Inferior parietal cortex (tissue), 1 donor: ENCODE data around the gene TMEM121.

Source experiments
- DNase-seq: peaks from one replicate; pipeline ENCODE4 v3.0.0-alpha.2; 2016; ENCODE audit errors: extremely low spot score

The TMEM121 gene

DNA sequence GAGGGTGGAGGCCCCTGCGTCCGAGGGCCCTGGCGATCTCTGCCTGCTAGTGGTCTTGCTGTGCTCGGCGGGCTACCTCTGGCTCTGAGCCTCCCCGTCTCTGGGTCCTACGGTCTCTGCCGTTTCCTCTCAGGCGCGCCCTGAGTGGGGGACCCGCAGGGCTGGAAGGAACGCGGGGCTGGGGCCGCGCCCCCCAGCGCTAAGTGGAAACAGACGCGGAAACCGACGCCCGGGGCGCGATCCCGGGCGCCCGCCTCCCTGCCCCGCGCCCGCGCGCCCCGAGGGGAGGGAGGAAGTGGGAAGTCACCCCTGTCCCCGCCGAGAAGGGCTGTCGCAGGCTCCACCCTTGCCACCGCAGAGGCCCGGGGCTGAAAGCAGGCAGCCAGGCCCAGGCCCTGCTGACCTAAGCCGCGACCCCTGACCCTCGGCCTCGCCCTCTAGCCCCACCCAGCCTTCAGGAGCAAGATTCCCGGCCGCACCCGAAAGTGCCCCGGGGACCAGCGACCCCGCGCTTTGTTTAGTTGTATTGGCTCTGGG is 38.9 kb upstream of the TMEM121 start:
- DNase-seq: no peak

DNA sequence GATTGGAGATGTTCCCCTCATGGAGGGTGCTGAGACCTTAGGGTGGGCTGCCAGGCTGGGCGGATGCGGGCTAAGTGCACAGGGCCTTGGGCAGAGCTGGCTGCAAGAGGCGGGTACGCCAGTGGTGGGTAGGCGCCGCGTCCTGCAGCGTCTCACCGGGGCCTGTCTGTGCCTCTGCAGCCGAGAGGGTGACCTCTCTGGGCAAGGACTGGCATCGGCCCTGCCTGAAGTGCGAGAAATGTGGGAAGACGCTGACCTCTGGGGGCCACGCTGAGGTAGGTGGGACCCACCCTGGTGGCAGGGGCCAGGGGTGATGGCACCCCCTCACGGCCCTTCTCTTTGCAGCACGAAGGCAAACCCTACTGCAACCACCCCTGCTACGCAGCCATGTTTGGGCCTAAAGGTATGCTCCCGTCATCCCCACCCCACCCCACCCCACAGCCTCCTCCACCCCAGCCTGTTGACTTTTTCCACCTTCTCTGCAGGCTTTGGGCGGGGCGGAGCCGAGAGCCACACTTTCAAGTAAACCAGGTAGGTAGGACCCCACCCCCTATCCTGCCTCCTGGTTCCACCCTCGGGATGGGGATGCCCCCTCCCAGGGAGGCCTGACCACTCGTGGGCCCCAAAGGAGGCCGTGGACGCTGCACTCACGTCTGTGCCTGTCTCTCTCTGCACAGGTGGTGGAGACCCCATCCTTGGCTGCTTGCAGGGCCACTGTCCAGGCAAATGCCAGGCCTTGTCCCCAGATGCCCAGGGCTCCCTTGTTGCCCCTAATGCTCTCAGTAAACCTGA is 38.2 kb upstream of the TMEM121 start:
- DNase-seq: no peak

DNA sequence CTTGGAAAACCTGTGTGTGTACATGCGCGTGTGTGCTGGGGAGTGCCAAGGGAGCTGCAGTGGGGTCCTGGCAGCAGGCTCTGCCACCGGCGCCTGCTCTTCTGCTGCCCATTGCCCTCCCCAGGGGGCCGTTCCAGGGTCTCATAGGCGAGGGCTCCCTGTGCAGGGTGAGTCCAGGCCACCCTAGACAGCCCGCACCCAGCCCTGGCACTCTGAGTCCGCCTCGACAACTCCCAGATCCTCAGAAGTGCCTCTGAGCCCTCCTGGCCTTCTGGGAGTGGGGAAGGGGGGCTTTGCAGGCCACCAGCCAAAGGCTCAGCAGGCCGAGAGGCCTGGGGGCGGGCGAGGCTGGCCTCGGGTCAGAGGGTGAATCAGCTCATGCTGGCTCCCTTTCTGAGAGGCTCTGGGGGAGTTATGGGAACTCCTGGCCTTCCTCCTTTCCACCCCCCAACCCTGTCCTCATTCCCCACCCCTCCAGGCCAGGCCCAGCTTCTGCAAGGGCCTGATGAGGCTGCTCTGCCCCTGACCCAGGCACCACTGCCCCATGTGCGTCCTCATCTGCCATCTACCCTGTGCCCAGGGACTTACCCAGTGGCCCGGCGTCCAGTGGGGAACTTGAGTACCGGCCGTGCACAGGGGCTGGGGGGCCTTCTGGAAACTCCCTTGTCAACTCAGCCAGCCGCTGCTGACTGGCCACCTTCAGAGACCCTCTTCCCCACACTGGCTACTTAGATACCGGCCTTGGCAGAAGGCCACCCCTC is 37.4 kb upstream of the TMEM121 start:
- DNase-seq: no peak

DNA sequence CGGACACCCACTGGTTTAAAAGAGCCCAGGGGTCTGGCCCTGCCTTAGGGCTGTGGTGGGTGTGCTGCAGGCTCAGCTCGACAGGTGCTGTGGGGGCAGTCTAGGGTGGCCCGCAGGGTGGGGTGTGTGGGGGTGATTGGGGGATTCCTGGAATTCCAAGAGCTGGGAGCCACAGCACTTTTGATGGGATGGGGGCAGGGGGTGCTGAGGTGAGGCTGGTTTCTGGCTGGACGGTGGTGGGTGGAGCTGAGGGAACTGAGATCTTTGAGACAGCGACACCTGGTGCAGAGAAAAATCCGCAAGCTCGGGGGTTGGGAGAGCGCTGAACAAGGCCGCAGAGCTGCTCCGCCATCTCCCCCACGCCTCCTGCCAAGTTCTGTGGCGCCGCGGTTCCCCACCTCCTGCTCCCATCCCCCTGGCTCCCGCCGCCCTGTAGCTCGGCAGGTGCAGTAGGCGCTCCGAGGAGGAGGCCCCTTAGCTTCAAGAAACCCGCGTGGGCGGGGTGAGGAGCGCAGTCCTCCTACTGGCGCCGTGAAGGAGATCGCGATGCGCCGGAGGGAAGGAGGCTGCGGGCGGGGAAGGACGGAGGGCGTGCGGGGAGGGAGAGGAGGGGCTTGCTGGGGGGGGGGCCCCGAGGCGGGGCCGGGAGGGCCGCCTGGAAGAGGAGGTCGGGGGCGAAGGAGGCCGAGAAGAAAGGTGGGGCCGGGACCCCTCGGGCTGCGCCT is 36.7 kb upstream of the TMEM121 start:
- peak; percentile 78 for DNase-seq

DNA sequence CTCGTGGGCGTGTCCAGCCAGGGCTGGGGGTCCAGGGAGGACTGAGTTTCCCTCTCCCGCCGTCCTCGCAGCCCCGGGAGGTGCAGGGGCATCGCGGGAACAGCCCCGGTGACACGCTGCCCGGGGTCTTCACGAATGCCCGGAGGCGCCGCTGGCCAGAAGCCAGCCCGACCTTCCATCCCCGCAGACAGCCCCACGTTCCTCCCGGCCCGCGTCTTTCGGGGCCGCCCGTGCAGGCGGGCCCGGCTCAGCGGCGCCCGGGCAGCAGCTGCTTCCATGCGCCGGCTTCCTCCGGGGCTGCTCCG is 36.2 kb upstream of the TMEM121 start:
- no peak for DNase-seq

DNA sequence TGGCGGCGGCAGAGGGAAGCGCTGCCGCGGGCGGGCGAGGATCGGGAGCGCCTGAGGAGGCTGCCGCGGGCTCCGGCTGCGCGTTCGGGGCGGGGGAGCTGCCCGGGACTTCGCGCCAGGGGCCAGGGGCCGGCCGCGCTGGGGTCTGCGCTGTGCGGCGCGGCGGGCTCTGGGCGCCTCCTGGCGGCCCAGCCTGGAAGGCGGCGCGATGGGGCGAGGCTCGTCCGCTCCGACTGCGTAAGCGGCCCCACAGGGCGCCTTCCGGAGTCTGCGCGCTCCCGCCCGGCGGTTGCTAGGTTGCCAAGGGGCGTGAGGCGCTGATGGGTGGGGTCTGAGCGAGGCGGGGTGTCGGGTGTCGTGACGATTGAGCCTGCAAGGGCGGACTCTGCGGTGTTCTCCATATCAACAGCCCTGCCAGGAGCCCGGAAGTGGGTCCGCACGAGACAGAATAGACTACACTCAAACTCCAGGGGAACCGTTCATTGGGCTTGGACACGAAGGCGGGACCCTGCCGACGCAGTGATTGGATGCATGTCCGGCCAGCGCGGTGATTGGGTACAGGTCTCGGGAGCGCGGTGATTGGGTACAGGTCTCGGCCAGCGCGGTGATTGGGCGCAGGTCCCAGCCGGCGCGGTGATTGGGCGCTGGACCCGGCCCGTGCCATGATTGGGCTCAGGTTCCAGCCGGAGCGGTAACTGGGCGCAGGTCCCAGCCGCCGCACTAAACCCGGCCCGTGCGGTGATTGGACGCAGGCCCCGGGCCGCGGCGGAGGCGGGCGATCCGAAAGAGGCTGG is 35.6 kb upstream of the TMEM121 start, which contains the start of gene TEDC1:
TSS of gene TEDC1 (plus strand) at position 675 of the 794 bp plus-strand sequence. CDS start 130 bp downstream, outside the sequence.
- peak; percentile 99 for DNase-seq

DNA sequence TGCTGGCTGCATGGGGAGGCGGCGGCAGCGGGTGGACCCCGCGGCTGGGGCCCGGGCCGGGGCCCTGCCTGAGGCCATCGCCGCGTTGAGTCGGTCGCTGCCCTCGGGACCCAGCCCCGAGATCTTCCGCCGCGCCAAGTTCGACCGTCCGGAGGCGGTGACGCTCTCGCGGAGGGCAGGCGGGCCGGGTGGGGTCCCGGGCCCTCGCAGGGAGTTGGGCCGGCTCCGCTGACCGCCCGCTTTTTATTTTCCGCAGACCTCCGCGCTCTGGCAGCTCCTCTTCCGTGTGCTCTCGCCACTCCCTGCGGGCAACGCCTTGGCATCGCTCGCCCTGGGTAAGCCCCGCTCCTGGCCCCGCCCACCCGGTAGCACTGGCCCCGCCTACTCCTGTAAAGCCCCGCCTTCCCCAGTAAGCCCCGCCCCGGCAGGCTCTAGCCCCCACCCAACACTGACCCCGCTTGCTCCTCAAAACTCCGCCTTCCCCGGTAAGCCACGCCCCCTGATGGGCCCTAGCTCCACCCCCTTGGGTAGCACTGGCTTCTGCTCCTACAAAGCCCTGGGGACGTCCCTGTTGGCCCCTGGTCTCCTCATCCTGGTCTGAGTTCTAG is 34.9 kb upstream of the TMEM121 start:
- no peak for DNase-seq

DNA sequence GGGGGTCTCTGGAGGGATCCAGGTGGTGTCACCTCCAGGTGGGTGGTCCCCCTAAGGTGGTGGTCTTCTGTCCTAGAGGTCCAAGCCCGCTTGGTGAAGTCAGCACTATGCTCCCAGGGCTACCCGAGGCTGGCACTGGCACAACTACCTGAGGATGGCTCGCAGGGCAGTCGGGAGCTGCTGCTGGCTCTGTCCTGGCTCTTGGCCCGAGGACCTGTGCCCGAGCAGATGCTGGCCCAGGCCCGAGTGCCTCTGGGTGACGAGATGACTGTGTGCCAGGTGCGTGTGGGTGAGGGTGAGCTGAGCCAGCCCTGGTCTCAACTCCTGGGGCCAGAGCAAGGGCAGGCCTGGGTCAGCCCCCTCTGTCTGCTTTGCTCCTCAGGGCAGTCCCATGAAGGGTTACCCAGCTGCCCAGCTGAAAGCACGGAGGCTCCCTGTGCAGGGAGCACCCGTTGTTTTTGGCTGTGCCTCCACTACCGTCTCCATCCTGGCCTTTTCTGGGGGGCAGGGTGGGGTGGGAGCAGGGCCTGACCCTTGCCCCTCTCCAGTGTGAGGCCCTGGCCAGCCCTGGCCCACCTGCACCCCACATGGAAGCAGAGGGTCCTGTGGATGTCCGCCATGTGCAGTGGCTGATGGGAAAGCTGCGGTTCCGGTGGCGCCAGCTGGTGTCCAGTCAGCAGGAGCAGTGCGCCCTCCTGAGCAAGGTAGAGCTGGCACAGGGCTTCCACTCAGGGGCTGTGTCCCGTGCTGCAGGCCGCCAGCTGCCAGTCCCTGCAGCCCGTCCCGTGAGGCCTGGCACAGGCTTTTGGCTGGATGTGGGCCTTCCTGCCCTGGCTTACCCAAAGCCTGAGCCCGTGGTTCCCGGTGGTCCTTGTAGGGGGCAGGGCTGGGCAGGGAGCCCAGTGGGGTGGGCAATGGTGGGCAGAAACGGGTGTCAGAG is 34.1 kb upstream of the TMEM121 start:
- no peak for DNase-seq

DNA sequence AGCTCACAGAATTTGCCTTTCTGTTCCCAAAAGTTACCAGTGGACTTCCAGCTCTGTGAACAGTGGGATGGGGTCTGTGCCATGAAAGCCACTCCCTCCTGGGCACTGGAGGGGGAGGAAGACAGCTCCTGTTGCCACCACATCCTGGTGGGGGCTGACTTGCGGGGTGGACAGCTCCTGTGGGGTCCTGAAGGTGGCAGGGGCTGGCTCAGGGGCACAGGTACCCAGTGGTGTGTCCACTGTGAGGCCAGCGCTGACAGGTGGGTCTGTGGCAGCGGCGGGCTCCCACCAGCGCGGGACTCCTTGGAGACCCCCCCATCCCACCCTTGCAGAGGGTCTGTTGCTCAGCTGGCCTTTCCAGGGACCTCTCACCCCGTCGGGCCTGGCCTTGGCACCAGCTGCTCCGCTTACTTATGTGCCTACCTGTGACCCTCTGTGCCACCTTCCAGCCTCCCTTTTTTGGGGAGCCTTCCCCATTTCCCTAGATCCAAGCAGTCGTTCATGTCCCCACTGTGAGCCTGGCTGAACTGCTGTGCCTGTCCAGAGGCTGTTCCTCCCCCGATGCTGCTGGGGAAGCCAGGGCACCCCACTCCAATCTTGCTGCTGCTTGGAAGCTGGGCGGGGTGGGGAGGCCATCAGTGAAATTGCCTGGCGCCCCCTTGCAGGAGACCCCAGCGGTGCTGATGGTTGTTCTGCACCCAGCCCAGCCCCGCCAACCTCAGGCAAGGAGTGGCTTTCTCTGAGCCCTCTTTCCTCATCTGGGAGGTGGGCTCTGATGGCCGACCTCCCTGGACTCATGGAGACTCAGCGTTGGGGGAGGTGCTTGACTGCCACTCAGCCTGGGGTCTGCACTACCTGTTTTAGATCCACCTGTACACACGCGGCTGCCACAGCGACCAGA is 33.2 kb upstream of the TMEM121 start:
- DNase-seq: no peak

DNA sequence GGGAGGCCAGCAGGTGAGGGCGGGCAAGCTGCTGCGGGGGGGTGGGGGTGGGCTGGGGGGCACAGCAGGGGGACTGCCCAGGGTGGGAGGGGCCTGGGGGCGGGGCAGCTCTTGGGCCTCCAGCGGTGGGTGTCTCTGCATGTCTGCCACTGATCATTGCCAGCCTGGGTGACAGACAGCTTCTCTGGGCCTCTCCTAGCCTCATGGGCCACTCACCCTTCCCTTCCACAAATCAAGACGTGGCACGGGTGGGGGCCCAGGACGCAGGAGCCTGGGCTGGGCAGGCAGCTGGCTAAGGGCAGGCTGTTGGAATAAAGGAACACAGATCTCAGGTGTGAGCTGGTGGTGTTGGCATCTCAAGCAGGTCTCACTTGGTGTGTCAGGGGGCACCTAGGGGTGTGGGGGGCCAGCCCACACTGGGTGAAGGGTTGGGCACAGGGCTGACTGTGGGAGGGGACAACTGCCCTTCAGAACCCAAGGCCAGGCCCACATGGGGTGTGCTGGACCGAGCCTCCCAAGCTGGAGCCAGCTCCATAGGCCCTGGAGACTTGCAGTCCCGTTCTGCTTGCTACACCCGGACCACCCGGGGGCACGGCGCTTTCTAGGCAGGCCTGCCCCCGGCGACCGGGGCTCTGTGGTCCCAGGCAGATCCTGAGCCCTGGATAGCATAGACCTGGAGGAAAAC is 32.3 kb upstream of the TMEM121 start:
- DNase-seq: no peak

DNA sequence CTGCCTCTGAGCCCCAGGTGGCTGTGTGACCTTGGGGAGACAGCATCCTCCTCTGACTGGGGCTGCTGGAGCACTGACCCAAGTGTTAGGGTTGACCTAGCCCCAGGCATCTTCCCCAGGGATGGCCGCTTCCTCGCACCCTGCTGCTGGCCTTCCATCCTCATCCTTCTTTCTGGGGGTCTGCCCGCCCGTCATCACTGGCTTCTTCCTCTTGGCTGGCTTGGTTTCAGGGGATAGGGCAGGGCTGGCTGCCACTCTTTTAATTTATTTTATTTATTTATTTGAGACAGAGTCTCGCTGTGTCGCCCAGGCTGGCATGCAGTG is 31.8 kb upstream of the TMEM121 start:
- DNase-seq: no peak

DNA sequence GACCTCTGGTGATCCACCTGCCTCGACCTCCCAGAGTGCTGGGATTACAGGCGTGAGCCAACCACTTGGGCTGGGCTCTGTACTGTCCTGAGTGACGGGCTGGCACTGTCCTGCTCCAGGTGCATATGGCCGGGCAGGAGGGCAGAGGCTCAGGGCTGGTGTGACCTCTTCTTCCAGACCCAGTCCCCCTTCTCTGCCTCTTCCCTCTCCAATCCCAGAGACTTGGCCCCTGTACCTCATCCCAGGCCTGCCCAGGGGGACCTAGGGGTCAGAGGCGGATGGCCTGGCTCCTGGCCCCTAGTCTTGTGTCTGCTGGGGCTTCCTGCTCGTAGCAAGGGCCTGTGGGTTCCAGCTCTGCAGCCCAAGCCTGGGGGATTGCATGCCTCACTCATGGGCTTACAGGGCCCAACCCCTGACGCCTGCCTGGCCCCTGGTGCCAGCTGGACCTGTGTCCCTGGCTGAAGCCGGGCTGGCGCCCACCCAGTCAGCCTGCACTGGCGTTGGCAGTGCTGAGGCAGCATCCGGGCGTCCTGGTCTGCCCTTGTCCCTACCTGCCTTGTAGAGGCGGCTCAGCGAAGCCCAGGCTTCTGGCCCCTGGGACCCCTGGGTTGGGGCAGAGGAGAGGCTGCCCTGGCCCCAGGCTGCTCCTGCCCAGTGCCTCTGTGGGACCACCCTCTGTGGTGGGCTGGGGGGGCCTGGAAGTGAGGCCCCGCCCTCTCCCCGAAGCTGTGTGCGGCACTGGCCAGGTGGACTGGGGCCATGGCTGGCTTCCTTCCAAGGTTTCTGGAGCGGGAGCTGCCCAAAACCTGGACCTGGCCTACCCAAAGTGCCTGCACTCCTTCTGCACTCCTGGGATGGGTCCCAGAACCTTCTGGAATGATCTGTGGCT is 31.0 kb upstream of the TMEM121 start:
- DNase-seq: no peak

DNA sequence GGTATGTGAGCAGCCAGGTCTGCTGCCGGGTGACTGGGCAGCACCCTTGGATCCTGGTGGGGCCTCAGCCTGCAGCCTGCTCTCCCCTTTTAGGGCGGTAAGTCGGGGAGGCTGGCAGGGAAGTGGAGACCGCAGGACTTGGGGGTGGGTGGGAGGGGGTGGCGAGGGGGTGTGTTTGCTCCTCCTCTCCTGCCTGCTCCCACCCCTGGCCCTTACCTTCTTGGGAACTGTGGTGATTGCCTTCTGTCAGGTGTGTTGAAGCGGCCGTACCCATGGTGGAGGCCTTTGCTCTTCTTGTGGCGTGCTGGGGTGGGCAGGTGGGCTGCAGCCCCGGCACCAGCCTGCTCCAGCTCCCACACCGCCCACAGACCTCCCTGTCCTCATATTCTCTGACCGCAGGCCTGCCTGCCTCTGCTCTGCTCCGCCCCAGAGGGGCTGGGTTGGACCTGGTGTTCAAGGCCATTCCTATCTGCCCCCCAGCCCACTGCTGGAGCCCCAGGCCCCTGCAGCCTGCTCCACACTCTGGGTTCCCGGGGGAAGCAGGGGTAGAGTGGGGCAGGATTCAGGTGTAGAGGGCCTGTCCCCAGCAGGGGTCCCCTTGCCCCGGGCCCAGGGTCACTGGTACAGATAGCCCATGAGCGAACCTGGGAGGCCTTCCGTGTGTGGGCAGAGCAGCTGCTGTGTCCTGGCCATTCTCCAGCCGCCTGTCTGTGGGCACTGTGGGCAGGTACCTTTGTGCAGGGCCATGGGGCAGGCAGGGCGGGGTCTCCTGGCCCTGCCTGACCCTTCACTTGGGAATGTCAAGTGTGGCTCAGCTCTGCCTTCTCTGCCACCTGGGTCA is 30.2 kb upstream of the TMEM121 start:
- DNase-seq: no peak

DNA sequence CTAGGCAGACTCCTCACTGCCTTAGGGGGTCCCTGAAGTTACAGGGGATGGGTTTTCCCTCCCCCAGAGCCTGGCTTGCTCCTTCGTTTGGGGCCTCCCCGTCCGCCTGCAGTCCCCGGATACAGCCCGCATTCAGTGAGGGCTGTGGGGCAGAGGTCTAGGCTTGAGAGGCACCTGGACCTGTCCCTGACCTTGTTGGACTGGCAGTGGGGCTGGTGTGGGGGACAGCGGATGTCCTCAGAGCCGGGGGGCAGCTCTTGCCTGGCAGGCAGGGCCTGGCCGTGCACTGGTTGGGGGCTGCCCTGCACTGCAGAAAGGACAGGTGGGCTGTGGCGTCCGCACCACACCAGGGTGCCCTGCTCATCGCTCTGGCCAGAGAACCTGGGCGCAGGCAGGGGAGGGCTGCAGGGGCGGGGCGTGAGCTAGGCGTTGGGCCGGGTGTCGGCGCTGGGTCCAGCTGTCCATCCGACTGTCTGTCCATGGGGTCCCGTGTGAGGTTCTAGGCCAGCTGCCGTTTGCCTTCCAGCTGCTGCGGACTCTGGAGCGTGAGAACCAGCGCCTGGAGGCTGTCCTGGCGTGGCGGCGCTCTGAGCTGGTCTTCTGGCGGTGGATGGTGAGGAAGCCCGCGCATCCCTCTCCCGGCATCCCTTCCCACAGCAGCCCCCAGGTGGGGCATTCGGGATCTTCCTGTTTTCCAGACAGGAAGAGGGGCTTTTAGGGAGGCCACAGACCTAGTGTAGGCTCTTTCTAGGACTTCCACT is 29.4 kb upstream of the TMEM121 start:
- DNase-seq: no peak

DNA sequence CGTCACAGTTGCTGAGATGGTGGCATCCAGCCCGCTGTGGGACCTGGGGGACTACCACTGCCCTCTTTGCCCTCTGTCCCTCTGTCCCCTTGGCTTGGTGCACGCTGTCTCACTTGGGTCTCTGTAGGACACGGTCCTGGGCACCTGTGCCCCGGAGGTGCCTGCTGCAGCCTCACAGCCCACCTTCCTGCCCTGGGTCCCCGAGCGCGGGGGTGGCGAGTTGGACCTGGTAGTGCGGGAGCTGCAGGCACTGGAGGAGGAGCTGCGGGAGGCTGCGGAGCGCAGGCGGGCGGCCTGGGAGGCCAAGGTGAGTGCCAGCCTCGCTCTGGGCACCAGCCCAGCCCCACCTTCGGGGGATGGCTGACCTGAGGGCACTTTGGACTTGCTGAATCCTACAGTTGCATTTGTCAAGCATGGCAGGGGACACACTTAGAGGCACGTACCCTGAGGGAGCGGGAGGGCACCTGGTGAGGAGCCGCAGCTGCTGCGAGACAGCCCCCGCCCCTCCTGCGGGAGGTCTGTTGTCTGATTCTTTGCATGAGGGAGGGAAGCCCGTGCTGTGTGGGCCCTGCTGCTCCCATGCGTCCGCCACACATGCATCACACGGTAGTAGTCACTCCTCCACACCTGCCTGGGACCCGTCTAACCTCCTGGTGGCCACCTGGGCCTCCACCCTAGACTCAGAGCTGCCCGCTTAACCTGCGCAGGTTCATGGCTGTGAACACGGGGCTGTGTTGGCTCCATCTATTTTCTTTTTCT is 28.5 kb upstream of the TMEM121 start:
- DNase-seq: no peak
